Upper lobe of left lung (tissue), 6 donors: Measurements from ENCODE around the gene H19. TPM values are rescaled to one million over a fixed set of nuclear protein-coding genes. Genes with fewer than 3 reads are reported as not detected.

ENCODE experiments used
- ATAC-seq, 2 donors: fragments of 200-7000 bp; cut with Tn5 transposase; one replicate each; pipeline ENCODE4 v1.9.1; 2022; ENCODE audit warnings: mild to moderate bottlenecking in 2 of 2, moderate library complexity in 2 of 2; ENCODE audit not compliant: low FRiP score in 2 of 2
- DNase-seq, 2 donors: peaks; one replicate each; pipeline ENCODE4 v3.0.0-alpha.2; 2019 to 2020
- H3K27ac ChIP-seq, 4 donors: fragments of 200-600 bp; sonication (generic); one replicate each; pipeline ENCODE4 v1.5.1; 2016 to 2019
- H3K27me3 ChIP-seq, 4 donors: fragments of 200-600 bp; sonication (generic); one replicate each; pipeline ENCODE4 v1.5.1; 2017 to 2019
- H3K36me3 ChIP-seq, 4 donors: fragments of 200-600 bp; sonication (generic); one replicate each; pipeline ENCODE4 v1.5.1; 2016 to 2019
- H3K4me1 ChIP-seq, 4 donors: fragments of 200-600 bp; sonication (generic); one replicate each; pipeline ENCODE4 v1.5.1; 2018 to 2019
- H3K4me3 ChIP-seq, 4 donors: fragments of 200-600 bp; sonication (generic); one replicate each; pipeline ENCODE4 v1.5.1; 2017 to 2019; ENCODE audit warnings: mild to moderate bottlenecking in 2 of 4, moderate library complexity in 1 of 4
- H3K9me3 ChIP-seq, 4 donors: fragments of 200-600 bp; sonication (generic); one replicate each; pipeline ENCODE4 v1.5.1; 2018 to 2019
- CTCF ChIP-seq, 6 experiments: fragments of 450-650 bp in 4 of 6; fragments of 200-600 bp in 2 of 6; sonication (generic) in 2 of 6; IDR thresholded peaks; one replicate each; pipeline ENCODE4 v1.5.1; 2016 to 2019; ENCODE audit warnings: antibody characterized with exemption in 6 of 6
- EP300 ChIP-seq, 4 donors: sonication (generic); formaldehyde crosslinking; IDR thresholded peaks; one replicate each; pipeline ENCODE4 v1.5.1; 2017; ENCODE audit warnings: antibody characterized with exemption in 4 of 4, control low read depth in 2 of 4
- POLR2A ChIP-seq, 4 donors: fragments of 450-650 bp; IDR thresholded peaks; one replicate each; pipeline ENCODE4 v1.5.1; 2016 to 2017; ENCODE audit warnings: antibody characterized with exemption in 4 of 4, mild to moderate bottlenecking in 2 of 4
- POLR2AphosphoS5 ChIP-seq, 2 donors: sonication (generic); formaldehyde crosslinking; IDR thresholded peaks; one replicate each; pipeline ENCODE4 v1.5.1; 2017; ENCODE audit warnings: antibody characterized with exemption in 2 of 2
- WGBS, 2 donors: methylation state at CpG; one replicate each; pipeline ENCODE4 v1.1.5; 2017 to 2018; 5-methylcytosine and 5-hydroxymethylcytosine counted together
- total RNA-seq, 6 donors: library from RNA; depleted of rRNA in 4 of 6; stranded (reverse); fragments of >200 nt in 4 of 6; gene quantifications; one replicate each; pipeline versions ENCODE4 v1.1.0 to v1.2.1, GENCODE V29; 2016 to 2021
- donor health status: DM: no; HTN: no; CAD: no; lungs with moderate emphysema.
- donor health status: DM: no; HTN: yes; CAD: no; lungs with severe emphysema.

The H19 gene
- total RNA-seq, 6 donors from 2014 or later: 17.2 to 127 (median 64.0) TPM

DNA sequence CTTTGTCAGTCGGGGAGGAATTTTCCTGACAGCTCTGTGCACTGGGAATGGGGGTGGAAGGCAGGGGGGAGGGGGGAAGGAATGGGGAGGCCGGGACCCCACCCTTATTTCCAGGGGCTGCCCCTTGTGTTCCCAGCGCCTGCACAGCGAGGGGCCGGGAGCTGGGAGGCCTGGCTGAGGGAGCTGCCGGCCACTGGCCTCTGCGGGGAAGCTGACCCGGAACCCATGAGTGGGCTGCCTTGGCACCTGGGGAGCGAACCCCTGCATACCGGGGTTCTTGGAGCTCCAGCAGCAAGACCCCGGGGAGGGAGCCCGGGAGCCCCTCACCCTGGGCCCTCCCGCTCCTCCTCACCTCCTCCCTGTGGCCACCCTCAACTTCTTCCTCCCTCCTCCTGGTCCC is 3.5 kb downstream of the H19 start:
- Histone ChIP-seq H3K9me3 (no peaks in the 10 kb centered on the region), H3K36me3 (no peaks in the 10 kb centered on the region), H3K27ac (no peak overlapping the region), H3K27me3 (no peaks in the 10 kb centered on the region), H3K4me3 (no peak overlapping the region), H3K4me1 (no peaks in the 10 kb centered on the region)
- no CpG with 5 or more reads among the region's 13 CpGs for WGBS, 2 donors
- ATAC-seq: no peak
- TF ChIP-seq EP300 (IDR thresholded peaks at IDR 0.05) (no peak), POLR2A (IDR thresholded peaks at IDR 0.05) (no peak), POLR2AphosphoS5 (IDR thresholded peaks at IDR 0.05) (no peak), CTCF (IDR thresholded peaks at IDR 0.05) (no peak)
- no peak for DNase-seq

DNA sequence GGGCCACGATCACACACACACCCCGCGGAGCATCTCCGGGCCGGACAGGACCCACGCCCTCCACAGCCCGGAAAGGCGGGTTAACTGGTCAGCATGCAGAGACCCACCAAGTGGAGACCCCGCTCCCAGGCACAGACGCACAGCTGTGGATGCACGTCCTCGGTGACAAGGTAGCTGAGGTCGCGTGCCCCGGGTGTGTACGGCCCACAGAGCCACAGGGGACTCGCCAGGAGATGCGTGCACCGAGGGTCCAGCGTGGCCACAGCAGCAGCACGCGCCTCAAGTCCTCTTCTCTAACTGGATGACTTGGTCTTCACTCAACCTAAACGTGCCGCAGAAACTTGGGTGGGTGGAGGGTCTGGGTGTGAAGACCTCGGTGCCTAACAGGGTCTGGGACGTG is 5.5 kb downstream of the H19 start:
- no peak for DNase-seq
- no CpG with 5 or more reads among the region's 26 CpGs for WGBS, 2 donors

GRCh38 chr11:1990872-1991578 is 6.6 kb downstream of the H19 start:
- H3K9me3 ChIP-seq: no peaks in the 10 kb centered on the region
- WGBS, 2 donors: no CpG with 5 or more reads among the region's 29 CpGs
- no peaks in the 10 kb centered on the region for H3K4me1 ChIP-seq
- H3K4me3 ChIP-seq: no peak overlapping the region
- H3K27me3 ChIP-seq: no peaks in the 10 kb centered on the region
- H3K27ac ChIP-seq: no peak overlapping the region
- DNase-seq (no peak), ATAC-seq (no peak)
- no peaks in the 10 kb centered on the region for H3K36me3 ChIP-seq
- no peak for TF ChIP-seq POLR2AphosphoS5 (IDR thresholded peaks at IDR 0.05)
- TF ChIP-seq EP300 (IDR thresholded peaks at IDR 0.05): no peak
- TF ChIP-seq CTCF (IDR thresholded peaks at IDR 0.05): no peak
- TF ChIP-seq POLR2A (IDR thresholded peaks at IDR 0.05): no peak

More for the DNA sequence above, 5.5 kb downstream of the H19 start:
- no peak overlapping the region for H3K4me3 ChIP-seq
- H3K9me3 ChIP-seq: no peaks in the 10 kb centered on the region
- no peaks in the 10 kb centered on the region for H3K27me3 ChIP-seq
- no peak for ATAC-seq
- TF ChIP-seq EP300 (IDR thresholded peaks at IDR 0.05) (no peak), CTCF (IDR thresholded peaks at IDR 0.05) (no peak)
- no peaks in the 10 kb centered on the region for H3K36me3 ChIP-seq
- no peak overlapping the region for H3K27ac ChIP-seq
- H3K4me1 ChIP-seq: no peaks in the 10 kb centered on the region

DNA sequence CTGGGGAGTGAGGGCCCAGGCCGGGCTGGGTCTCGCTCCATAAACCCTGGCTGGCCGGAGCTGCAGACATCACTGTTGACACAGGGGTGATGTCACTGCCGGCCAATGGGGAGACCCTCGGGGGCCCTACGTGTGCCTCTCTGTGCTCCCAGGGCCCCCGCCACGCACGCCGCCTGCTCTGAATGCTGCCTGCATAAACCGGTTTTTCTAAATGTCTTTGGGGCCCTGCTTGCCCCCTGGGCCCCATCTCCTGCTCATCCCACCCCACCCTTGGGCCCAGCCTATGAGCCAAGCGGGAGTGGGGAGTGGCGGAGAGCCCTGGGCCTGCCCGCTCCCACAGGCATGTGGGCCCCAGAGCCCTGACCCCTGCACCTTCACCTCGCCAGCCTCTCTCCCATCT is 7.7 kb downstream of the H19 start:
- WGBS, 2 donors: no CpG with 5 or more reads among the region's 15 CpGs
- DNase-seq (no peak), ATAC-seq (no peak)
- Histone ChIP-seq H3K4me1 (no peaks in the 10 kb centered on the region), H3K4me3 (no peak overlapping the region), H3K36me3 (no peaks in the 10 kb centered on the region), H3K9me3 (no peaks in the 10 kb centered on the region), H3K27me3 (no peaks in the 10 kb centered on the region), H3K27ac (no peak overlapping the region)
- TF ChIP-seq POLR2AphosphoS5 (IDR thresholded peaks at IDR 0.05) (no peak), EP300 (IDR thresholded peaks at IDR 0.05) (no peak), POLR2A (IDR thresholded peaks at IDR 0.05) (no peak), CTCF (IDR thresholded peaks at IDR 0.05) (no peak)

- WGBS, 2 donors: 61% methylated on average over 20 of the region's 24 CpGs; no CpG with 5 or more reads in 1 of the 2 donors
- peak in 1 of 2 donors; percentile 39 for DNase-seq
- TF ChIP-seq EP300 (IDR thresholded peaks at IDR 0.05) (no peak), CTCF (IDR thresholded peaks at IDR 0.05) (no peak), POLR2AphosphoS5 (IDR thresholded peaks at IDR 0.05) (no peak), POLR2A (IDR thresholded peaks at IDR 0.05) (no peak)
- no peaks in the 10 kb centered on the region for H3K9me3 ChIP-seq
- ATAC-seq: peak in 1 of 2 donors; percentile 26
- H3K27me3 ChIP-seq: no peaks in the 10 kb centered on the region
- no peaks in the 10 kb centered on the region for H3K36me3 ChIP-seq
- H3K4me1 ChIP-seq: no peaks in the 10 kb centered on the region
- H3K27ac ChIP-seq: no peak overlapping the region
- H3K4me3 ChIP-seq: no peak overlapping the region
Measured at GRCh38 chr11:1988667-1989317, 8.8 kb downstream of the H19 start.
